Left kidney (tissue), 8 donors: Measurements from ENCODE around the gene MYO1F. TPM values are rescaled to one million over a fixed set of nuclear protein-coding genes. Genes with fewer than 3 reads are reported as not detected.
"Not testable (repeated sequence)": the region's sequence is repeated elsewhere in the genome, so short reads cannot be mapped to it uniquely, and the experiment has no call there.

Experiments
- DNase-seq: peaks from one replicate; pipeline ENCODE4 v3.0.0-alpha.2; 2013
- long read RNA-seq, 8 donors: transcript quantifications; one replicate each; lab custom pipeline, GENCODE V29; 2026
- polyA plus RNA-seq: library from polyadenylated mRNA; unstranded; fragments of 120-200 nt; gene quantifications from one replicate; pipeline ENCODE4 v1.2.1, GENCODE V29; 2013; ENCODE audit not compliant: insufficient read length

Gene MYO1F
- polyA plus RNA-seq = 10.8 TPM
- long read RNA-seq, donor 1, full-length matches to known transcripts = 2 of 2 reads
- long read RNA-seq, donor 1, partial matches to known transcripts = 0 of 2 reads
- long read RNA-seq, donor 1, other reads (novel, unspliced or antisense) = 0 of 2 reads
- long read RNA-seq, donor 2 = 0 reads
- long read RNA-seq, donor 3 = 0 reads
- long read RNA-seq, donor 4 = 0 reads
- long read RNA-seq, donor 5 = 0 reads
- long read RNA-seq, donor 6, partial matches to known transcripts = 0 of 2 reads
- long read RNA-seq, donor 6, other reads (novel, unspliced or antisense) = 0 of 2 reads
- long read RNA-seq, donor 7 = 0 reads
- long read RNA-seq, donor 8 = 0 reads

DNA sequence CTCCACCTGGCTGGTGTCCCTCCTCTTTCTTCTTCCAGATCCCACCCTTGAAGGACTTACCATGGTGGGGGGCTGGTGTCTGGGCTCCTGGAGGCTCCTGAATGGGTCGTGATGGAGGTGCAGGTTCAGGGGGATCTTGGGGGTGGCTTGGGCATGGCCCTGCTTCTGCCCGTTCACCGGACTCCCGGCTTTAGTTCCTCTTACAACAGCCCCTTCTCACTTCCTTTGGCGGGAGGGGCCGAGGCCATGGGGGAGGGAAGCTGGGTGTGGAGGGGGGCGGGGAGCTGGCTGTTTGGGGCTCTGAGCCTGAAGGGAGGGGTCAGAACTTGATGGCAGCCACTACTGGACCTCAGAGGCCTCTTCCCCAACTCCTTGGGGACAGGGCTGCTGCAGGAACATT lies at the start of gene MYO1F:
Gene MYO1F (minus strand): TSS at position 196 of the 400 bp plus-strand sequence. CDS start 133 bp downstream, at position 63.
- no peak for DNase-seq

- DNase-seq = no peak
Observed at GRCh38 chr19:8626842-8627241, 49.6 kb upstream of the MYO1F start.

DNA sequence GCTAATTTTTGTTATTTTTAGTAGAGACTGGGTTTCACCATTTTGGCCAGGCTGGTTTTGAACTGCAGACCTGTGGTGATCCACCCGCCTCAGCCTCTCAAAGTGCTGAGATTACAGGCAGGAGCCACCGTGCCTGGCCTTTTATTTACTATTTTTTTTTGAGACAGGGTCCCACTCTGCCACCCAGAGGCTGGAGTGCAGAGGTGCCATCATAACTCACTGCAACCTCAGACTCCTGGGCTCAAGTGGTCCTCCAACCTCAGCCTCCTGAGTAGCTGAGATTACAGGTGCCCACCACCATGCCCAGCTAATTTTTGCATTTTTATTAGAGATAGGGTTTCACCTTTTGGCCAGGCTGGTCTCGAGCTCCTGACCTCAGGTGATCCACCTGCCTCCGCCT lies 45.6 kb upstream of the MYO1F start:
- not testable (repeated sequence) for DNase-seq

DNA sequence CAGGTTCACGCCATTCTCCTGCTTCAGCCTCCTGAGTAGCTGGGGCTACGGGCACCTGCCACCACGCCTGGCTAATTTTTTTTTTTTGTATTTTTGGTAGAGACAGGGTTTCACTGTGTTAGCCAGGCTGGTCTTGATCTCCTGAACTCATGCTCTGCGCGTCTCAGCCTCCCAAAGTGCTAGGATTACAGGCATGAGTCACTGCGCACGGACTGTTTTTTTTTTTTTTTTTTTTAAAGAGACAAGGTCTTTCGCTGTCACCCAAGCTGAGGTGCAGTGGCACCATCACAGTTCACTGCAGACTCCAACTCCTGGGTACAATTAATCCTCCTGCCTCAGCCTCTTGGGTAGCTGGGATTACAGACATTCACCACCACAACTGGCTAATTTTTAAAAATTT lies 41.5 kb upstream of the MYO1F start:
- DNase-seq = no peak

GRCh38 chr19:8617984-8618383 lies 40.7 kb upstream of the MYO1F start:
- no peak for DNase-seq

- not testable (repeated sequence) for DNase-seq
Observed at GRCh38 chr19:8617325-8617724, 40.1 kb upstream of the MYO1F start.

DNA sequence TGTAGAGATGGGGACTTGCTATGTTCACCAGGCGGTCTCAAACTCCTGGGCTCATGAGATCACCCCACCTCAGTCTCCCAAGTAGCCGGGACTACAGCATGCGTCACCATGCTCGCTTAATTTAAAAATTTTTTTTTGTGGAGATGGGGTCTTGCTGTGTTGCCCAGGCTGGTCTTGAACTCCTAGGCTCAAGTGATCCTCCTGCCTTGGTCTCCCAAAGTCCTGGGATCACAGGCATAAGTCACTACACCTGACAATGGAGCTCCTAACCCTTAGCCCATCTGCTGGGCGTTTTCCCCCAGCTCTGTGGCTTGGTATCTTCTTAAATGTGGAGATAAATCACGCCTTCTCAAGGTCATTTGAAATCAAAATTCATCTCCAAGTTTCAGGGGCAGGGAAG lies 39.6 kb upstream of the MYO1F start:
- DNase-seq = no peak

- peak; percentile 44 for DNase-seq
Observed at GRCh38 chr19:8615813-8616596, 38.8 kb upstream of the MYO1F start.

GRCh38 chr19:8615024-8615423 lies 37.8 kb upstream of the MYO1F start:
- DNase-seq = no peak

DNA sequence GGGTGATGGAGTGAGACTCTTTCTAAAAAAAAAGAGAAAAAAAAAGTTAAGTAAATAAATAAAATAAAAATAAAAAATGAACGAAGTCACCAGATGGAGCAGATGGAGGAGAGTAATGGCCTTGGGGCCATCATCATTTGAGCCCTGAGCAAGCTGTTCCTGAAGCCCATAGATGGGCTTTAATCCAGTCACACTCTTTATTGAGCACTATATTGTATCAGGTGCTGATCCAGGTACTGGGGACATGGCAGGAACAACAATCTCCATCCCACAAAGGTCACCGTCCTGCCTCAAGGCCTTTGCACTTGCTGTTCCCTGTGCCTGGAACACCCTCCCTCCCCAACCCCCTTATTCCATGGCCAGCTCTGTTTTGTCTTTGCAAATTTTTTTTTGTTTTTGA lies 37.2 kb upstream of the MYO1F start:
- no peak for DNase-seq

DNA sequence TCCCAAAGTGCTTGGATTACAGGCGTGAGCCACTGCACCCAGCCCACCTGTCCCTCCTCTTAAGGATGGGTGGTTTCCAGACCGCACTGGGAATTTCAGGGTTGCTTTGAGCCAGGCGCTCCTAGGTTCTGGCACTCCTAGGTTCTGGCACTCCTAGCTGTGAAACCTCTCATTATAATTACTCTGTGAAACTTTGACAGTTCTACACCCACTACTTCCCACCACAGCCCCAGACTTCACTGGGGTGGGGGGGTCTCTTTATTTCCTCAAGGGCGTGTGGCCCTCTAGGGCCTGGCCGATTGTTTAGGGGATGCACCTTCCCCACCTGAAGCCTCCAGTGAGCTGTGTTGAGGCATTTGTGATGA lies 35.5 kb upstream of the MYO1F start:
- DNase-seq = no peak

DNA sequence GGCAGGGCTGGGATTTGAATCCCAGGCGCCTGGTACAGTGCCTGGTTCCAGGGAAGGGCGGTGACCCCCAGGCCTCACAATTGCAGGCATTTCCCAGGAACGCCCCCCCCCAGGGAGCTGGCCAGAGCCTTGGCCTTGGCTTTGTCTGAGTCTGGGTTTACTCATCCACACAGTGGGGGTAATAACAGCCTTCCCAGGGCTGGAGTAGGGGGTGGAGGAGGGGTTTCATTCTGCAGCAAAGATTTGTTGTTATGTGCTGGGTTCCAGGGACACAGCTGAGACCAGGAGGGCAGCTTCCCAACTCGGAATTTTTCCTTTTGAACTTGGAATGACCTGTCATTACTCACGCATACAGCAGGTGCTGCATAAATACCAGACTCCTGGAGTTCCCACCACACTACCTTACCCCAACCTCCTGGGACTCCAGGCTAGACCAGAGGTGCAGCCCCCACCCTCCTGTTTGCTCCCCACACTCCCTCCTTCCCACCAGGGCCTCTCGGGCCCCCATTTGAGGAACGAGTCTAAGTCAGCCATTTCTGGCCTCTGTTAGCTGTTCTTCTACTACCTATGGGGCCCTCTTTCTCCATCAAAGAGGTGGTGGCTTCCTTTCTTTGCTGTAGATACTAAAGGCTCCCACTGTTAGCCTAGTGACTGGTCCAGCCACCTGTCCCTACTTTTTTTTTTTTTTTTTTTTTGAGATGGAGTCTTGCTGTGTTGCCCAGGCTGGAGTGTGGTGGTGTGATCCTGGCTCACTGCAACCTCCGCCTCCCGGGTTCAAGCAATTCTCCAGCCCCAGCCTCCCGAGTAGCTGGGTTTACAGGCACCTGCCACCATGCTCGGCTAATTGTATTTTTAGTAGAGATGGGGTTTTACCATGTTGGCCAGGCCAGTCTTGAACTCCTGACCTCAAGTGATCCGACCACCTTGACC lies 34.9 kb upstream of the MYO1F start:
- no peak for DNase-seq

DNA sequence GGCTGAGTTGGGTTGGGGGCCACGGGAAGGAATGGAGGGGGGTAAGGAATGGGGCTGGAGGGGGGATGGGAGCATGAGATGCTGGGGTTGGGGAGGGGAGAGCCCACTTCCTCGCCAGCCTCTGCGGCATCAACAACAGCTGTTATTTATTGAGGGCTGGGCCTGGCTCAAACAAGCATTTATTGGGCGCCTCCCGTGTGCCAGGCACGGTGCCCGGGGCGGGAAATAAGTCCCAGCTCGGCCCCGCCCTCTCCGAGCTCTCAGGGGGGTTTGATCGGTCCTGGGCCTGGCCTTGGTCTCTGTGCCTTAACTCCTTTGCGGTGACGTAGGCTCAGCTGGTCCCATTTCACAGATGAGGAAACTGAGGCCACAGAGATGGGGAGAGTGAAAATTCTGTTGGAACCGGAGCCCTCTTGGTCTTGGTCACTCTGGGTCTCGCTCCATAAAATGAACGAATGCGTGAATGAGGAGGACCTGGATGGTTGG lies 34.2 kb upstream of the MYO1F start:
- no peak for DNase-seq

DNA sequence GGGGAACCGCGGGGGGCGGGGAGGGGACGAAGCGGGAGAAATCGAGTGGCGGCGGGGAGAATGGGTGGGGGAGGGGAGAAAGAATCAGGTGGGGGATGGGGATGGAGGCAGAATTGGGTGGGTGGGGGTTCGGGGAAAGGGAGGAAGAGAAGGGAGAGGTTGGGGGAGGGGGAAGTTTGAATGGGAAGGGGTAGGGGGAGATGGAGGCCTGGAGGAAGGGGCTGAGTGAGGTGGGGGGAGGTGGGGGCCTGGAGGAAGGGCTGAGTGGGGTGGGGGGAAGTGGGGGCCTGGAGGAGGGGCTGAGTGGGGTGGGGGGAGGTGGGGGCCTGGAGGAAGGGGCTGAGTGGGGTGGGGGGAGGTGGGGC lies 33.7 kb upstream of the MYO1F start:
- no peak for DNase-seq

DNA sequence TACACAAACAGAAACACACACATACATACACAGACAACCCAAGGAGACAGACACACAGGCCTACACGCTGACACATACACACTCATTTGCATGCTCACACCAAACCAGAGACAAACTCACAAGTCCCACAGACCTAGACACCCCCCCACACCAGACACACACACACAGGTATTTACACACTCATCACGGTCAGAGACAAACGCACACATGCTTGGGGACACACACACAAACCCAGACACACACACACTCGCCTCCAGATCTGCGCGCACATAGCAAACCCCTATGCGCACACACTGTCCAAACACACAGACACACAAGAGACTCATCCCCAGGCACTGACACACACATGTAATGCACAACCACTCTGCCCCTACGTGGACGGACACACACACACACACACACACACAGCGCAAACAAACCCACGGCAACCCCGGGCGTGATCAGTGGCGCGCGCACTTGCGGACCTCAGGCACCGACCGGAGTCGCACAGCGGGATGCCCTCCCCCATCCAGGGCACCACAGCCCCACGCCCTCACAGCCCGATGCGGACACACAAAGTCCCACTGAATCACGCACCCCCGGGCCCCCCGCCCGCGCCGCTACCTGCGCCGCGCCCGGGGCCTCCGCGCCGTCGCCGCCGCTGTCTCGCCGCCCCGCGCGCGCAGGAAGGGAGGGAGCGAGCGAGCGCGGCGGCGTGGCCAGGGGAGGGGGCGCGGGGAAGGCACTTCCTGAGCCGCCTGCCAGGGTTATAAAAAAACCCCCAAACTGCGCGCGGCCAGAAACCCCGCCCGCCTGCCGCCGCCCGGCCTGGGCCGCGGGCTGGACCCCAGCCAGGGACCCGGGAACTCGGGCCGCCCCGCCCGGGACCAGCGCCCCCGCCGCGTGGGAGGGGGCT lies 33.0 kb upstream of the MYO1F start, which contains the start of gene ADAMTS10:
Gene ADAMTS10 (minus strand): TSS at position 675 of the 895 bp plus-strand sequence. CDS start 5,005 bp downstream, outside the sequence.
- DNase-seq = peak; percentile 45

GRCh38 chr19:8609279-8610040 lies 32.2 kb upstream of the MYO1F start:
- peak; percentile 52 for DNase-seq

- DNase-seq = no peak
Observed at GRCh38 chr19:8608941-8609278, 31.7 kb upstream of the MYO1F start.

GRCh38 chr19:8607386-8607785 lies 30.1 kb upstream of the MYO1F start:
- no peak for DNase-seq

DNA sequence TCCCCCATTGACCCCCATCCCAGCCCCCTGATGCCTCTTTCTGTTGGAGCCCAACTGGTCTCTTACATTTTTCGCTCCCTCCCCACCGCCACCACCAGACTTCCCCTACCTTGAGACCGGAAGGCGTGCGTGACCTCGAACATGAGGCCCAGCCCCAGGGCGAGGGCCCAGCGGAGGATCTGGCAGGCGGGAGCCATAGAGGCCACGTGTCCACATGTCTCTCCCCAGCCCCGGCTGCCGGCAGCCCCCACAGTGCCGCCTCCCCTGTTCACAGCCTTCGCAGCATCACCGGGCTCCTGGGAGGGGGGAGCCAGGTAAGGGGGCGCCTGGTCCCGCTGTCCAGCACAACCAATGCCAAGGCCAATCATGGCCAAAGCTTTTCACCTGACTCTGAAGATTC lies 28.3 kb upstream of the MYO1F start:
- no peak for DNase-seq

GRCh38 chr19:8601796-8602195 lies 24.6 kb upstream of the MYO1F start:
- DNase-seq = no peak

- DNase-seq = no peak
Observed at GRCh38 chr19:8600816-8601215, 23.6 kb upstream of the MYO1F start.
